Measurements from ENCODE around the gene FRK.

- no peak for TF ChIP-seq CTCF (IDR thresholded peaks at IDR 0.05)
- no peak for TF ChIP-seq POLR2A (IDR thresholded peaks at IDR 0.05)
These were observed 166.2 kb downstream of the FRK start for GRCh38 chr6:115894426-115894992.
